GM18507 (cell line): Measurements from ENCODE around the gene ZNF845.
"Not testable (repeated sequence)": the region's sequence is repeated elsewhere in the genome, so short reads cannot be mapped to it uniquely, and the experiment has no call there.

Experiments used
- DNase-seq: peaks from one replicate; pipeline ENCODE4 v3.0.0; 2011; ENCODE audit warnings: low read depth; ENCODE audit not compliant: insufficient read length; ENCODE audit errors: extremely low spot score
- FAIRE-seq: peaks from 2 replicates; lab custom pipeline; 2011; peaks lifted over from hg19 to GRCh38; lab: Jason Lieb, UNC

The ZNF845 gene

DNA sequence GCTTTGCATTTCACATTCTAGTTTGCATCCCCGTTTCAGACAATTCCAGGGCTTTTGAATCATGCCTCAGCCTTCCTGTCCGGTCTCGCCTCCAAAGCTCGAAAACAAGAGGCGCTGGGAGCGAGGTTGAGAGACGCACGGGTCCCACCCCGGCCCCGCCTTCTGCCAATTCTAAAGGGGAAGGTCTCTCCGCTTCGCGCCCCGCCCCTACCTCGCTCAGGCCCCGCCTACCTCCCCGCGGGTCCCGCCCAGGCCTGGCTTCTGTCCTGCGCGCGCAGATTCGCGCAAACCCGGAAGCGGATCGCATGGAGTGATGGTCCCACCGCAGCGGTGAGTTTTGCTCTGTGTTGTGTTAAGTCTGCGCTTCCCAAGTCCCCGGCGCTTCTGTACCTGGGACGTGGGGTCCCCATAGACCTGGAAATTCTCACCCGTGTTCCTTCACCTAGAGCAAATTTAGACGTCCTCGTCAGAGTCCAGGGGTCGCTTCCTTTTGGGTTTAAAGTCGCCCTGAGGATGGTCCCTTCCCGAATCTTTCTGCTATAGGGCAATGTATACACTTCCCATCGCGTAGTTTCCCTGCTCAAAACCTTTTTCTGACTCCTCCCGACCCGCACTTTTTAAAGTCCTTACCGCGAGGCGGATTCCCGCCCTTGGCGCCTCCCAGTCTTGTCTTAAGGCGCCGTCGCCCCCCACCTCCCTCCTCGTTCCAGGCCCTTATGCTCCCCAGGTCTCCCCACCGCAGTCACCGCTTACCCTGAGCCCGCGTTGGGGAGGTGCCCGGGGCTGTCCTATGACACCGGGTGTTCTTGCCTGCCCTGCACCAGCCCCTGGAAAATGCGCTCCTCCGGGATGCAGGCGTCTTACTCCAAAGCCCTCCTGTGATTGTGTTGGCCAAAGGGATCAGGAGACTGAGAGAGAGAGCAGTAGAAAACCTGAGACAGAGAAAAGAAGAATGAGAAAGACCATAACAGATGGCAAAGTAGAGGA, at the start of gene ZNF845:
Gene ZNF845, plus strand, starts transcription at position 287 of the 987 bp plus-strand sequence. CDS start 7,559 bp downstream, outside the sequence.
- FAIRE-seq (peak; percentile 98), DNase-seq (peak; percentile 67)

DNA sequence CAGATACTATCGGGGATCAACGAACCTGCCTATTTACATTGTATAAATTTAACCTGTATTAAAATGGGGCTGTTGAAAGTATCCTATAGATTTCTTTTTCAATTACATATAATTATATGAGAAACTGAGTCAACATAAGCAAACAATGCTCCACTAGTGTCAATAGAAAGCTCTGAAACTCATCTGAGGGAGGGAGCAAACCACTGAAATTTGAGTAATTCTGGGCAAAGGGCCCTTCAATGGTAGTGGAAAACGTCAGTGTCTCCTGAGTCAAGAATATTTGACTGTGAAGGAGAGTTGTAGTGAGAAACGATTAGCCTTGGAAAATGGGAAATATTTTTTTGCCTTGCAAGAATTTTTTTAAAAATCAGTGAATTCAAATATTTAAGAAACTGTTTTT, 48.5 kb upstream of the ZNF845 start:
- FAIRE-seq (no peak), DNase-seq (no peak)

DNA sequence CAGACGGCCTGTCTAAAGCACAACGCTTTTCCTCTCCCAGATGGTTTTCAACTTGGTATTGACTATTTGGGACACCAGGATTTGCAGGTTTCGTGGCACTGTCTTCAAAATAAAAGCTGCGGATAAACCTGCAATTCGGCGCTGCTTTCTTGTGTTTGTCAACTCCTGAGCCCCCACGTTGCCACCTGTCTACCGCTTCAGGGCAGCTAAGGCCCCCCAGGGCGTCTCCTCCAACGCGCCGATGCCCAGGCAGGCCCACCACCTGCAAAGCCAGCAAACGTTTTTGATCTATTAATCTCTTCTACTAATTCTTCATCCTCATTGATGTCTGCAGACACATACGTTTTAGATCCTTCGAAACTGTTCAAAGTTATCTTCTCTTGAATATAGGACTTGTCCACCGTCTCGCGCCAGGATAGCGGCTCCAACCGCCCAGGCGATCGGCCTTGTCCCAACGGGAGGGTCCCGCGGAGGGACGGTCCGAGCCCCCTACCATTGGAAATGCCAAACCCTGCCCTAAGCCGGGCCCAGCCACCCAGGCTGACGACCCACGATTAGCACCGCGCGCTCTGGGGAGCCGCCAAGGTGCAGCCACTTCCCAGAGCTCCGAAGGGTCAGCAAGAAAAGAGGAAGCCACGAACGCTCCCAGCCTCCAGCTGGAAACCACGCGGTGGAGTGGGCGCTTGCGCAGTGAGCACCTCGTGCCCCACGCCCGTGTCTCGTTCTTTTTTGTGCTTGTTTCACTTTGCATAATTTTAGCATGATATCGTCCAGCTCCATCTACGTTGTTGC, 42.6 kb upstream of the ZNF845 start:
- DNase-seq (no peak), FAIRE-seq (no peak)

DNA sequence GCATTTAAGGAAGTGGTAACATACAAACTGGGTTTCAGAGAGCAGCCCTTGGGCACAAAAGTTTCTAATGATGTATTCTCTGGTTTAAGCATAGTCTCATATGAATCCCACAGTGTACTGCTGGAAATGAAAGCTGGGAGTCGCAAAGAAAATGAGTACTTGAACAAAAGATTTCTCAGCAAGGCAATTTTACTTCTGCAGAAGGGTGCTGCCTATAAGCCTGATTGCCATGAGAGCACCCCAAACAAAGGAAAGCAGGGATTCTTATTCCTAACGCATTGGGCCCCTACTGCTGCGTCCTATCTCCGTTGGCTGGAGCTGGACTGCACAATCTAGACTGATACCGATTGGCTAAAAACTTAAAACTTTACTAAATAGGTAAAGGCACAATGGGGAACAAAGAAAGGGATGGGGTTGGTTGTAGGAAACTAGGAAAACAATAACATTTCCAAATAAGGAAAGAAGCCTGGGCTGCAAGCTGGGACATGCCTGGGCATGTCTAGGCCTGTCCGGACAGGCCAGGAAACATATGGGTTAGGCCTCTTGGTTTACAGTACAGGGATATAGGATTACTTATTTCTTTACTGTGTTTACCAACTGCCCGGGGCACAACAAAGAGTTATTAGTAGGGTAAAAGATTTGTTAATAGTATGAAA, 38.6 kb upstream of the ZNF845 start:
- FAIRE-seq (no peak), DNase-seq (no peak)

DNA sequence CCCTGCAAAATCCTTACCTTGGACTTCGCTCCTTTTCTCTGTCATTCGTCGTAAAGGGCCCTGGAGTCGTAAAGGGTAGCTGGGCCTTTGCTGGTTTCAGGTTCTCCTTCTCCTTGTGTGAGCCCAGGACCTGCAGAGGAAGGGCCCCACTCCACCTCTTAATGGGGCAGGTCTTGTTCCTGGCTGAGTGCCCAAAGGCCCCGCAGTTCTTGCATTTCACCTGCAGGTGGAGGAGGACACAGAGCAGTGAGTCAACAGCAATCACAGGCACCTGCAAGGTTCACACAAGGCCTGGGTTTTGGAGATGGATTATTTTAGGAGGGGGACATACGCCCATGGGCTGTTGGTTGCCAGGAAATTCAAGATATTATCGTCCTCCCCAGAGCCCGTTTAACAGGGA, 32.2 kb upstream of the ZNF845 start:
- DNase-seq, FAIRE-seq: not testable (repeated sequence)

DNA sequence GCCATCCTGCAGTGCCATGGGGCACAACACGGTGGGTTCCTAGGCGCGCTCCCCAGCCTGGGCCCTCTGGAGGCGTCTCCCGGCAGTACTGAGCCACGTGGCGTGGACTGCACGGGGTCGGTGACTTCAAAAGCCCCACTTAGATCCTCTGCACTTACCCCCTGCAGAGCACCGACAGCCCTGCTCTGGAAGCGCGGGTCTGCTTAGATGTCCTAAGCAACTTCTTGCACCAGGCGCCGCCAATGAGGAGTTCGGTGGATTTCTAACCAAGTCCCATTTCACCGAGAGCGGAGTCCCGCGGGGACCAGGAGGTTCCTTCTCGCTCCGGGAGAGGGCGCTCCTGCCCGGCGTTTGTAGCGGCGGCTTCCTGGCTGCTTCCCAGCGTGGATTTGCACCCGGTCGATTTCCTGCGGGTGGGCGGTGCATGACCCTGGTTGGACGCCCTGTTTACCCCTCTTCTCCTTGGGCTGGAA, 25.2 kb upstream of the ZNF845 start:
- FAIRE-seq = no peak

DNA sequence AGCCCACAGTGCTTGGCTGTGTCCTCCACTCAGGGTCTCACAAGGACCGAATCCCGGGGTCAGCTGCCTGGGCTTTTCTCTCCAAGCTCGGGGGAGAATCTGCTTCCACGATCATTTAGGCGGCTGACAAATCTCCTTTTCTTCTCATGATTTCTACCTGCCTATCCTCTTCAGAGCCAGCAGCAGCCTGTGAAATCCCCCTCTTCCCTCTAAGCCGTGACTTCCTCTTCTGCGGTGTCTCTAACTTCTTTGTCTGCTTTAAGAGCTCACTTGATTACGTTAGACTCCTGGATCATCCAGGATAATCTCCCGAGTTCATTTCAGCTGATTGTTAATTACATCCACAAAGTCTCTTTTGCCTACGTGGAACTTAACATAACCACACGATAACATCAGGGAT, 22.5 kb upstream of the ZNF845 start:
- DNase-seq (no peak), FAIRE-seq (no peak)

More for the DNA sequence above, 25.2 kb upstream of the ZNF845 start:
- no peak for DNase-seq

DNA sequence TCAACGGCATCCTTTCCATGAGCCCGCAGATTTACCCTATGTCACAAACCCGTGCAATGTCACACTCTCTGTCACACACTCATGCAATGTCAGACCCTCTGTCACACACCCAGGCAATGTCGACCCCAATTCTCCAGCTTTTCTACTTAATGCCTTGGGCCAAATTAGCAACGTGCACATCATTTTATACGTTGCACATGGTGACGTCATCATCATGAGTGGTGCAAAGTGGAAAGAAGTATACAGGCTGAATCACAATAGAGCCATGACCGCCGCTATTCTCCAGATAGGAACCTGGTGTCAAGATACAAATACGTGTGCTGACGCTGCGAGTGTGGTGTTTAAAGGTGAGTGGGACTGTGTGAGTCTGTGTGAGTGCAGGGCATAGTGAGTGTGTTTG, 21.7 kb upstream of the ZNF845 start:
- FAIRE-seq = no peak
- DNase-seq = no peak

DNA sequence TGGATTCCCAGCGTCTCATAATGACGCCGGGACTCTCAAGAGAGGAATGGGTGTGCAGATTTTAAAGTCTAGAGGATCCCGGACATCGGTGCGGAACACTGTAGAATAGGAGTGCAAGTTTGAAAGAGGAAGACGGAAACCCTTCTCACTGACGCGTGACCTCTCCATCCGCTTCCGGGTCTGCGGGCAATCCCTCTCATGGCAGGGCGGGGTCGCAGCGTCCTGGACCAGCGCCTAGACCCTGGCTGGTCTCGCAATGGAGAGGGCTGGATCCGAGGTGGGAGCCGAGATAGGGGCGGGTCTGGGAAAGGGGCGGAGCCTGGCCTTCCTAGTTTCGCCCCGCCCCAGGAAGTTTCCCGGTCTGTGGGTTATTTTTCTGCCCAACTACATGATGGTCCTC, 4.6 kb upstream of the ZNF845 start:
- FAIRE-seq (no peak), DNase-seq (no peak)

DNA sequence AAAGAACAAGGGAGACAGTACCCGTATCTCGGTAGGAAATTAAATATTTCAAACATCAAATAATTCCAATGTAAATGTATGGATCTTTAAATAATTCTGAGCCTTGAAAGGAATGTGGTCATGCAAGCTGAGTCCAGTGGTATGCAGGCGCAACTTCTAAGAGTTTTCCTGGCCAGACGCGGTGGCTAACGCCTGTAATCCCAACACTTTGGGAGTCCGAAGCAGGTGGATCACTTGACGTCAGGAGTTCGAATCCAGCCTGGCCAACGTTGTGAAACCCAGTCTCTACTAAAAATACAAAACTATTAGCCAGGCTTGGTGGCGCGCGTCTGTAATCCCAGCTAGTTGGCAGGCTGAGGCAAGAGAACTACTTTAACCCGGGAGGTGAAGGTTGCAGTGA, 1.1 kb upstream of the ZNF845 start:
- FAIRE-seq = no peak
- no peak for DNase-seq

DNA sequence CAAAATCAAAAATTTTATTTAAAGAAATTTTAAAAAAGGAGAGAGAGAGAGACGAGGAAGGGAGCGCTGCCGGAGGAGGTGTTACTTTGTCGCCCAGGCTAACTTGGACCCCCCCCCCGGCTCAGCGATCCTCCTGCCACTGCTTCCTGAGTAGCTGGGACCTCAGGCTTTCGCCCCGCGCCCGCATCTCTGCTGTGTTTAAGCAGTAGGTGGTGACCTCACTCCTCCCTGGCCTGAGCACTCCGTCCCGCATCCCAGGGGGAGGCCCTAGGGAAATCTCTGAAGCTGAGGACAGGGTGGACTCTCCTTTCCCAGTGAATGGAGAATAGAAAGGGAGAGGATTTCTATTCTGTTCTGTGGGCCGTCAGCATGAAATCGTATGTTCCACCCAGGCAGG, 485 bp upstream of the ZNF845 start:
- no peak for DNase-seq
- FAIRE-seq = no peak

DNA sequence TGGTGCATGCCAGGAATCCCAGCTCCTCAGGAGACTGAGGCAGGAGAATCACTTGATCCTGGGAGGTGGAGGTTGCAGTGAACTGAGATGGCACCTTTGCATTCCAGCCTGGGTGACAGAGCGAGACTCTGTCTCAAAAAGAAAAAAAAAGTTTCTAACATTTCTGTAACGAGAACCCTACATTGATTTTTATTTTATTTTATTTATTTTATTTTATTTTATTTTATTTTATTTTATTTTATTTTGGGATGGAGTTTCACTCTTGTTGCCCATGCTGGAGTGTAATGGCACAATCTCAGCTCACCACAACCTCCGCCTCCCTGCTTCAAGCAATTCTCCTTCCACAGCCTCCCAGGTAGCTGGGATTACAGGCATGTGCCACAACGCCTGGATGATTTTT, 10.9 kb downstream of the ZNF845 start:
- not testable (repeated sequence) for FAIRE-seq, DNase-seq

DNA sequence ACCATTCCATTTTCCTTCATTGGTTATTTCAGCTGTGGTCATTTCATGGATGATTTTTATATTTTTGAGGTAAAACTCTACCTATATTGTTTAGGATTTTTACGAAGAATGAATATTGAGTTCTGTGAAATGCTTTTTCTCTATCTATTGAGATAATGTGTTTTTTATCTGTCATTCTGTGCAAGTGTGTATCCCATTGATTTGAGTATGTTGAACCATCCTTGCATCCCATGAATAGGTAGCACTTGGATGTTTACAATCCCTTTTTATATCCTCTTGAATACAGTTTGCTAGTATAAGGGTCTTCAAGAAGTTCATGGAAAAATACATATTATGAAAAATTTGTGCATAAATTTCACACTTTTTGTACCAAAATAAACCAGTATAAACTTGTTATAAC, 22.2 kb downstream of the ZNF845 start:
- FAIRE-seq (no peak), DNase-seq (no peak)

DNA sequence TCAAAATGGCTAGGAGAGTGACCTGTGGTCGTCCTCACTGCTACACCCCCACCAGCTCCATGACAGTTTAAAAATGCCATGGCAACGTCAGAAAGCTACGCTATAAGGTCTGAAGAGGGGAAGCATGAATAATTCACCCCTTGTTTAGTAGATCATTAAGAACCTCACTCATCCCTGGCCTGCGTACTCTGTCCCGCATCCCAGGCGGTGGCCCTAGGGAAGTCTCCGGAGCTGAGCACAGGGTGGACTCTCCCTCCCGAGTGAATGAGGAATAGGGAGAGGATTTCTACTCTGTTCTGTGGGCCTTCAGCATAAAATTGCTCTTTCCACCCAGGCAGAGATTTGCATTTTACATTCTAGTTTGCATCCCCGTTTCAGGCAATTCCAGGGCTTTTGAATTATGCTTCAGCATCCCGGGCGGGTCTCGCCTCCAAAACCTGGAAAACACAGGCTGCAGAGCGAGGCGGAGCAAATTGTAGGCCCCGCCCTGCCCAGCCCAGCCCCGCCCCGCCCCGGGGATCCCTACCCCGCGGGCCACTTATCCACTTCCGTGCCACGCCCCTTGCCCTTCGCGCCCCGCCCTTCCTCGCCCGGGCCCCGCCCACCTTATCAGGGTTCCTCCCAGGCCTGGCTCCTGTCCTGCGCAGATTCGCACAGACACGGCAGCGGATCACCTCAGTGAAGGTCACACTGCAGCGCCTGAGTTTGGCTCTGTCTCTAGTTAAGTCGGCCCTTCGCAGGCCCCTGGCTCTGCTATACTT, 24.5 kb downstream of the ZNF845 start:
- DNase-seq (no peak), FAIRE-seq (no peak)

DNA sequence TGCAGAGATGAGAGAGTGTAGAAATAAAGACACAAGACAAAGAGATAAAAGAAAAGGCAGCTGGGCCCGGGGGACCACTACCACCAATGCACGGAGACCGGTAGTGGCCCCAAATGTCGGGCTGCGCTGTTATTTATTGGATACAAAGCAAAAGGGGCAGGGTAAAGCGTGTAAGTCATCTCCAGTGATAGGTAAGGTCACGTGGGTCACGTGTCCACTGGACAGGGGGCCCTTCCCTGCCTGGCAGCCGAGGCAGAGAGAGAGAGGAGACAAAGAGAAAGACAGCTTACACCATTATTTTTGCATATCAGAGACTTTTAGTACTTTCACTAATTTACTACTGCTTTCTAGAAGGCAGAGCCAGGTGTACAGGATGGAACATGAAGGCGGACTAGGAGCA, 26.5 kb downstream of the ZNF845 start:
- not testable (repeated sequence) for FAIRE-seq, DNase-seq

DNA sequence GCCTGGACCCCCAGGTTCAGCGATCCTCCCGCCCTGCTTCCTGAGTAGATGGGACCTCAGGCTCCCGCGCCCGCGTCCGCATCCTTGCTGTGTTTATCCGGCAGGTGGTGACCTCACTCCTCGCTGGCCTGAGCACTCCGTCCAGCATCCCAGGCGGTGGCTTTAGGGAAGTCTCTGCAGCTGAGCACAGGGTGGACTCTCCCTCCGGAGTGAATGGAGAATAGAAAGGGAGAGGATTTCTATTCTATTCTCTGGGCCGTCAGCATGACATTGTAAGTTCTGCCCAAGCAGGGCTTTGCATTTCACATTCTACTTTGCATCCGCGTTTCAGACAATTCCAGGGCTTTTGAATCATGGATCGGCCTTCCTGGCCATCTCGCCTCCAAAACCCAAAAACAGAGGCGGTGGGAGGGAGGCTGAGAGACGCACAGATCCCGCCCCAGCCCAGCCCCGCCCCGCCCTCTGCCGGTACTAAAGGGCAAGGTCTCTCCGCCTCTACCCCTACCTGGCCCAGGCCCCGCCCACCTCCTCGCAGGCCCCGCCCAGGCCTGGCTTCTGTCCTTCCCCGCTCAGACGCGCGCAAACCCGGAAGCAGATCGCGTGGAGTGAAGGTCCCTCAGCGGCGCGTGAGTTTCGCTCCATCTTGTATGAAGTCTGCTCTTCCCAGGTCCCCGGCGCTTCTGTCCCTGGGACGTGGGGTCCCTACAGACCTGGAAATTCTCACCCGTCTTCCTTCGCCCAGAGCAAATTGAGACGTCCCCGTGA, 31.8 kb downstream of the ZNF845 start, which contains the start of gene ZNF525:
Gene ZNF525, plus strand, starts transcription at position 572 of the 765 bp plus-strand sequence. CDS start 6,577 bp downstream, outside the sequence.
- FAIRE-seq (peak; percentile 88), DNase-seq (peak; percentile 78)

DNA sequence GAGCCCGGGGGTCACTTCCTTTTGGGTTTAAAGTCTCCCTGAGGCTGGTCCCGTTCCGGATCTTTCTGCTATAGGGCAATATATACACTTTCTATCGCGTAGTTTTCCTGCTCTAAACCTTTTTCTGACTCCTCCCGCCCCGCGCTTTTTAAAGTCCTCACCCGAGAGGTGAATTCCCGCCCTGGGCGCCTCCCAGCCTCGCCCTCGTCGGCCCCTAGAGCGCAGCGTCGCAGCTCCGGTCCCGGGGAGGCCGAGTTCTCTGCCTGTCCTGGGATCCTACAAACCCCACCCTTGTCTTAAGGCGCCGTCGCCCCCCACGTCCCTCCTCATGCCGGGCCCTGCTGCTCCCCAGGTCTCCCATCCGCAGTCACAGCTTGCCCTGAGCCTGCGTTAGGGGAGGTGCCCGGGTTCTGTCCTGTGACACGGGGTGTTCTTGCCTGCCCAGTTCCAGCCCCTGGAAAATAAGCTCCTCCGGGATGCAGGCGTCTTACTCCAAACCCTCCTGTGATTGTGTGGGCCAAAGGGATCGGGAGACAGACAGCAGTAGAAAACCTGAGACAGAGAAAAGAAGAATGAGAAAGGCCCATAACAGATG, 32.4 kb downstream of the ZNF845 start:
- DNase-seq (no peak), FAIRE-seq (no peak)

DNA sequence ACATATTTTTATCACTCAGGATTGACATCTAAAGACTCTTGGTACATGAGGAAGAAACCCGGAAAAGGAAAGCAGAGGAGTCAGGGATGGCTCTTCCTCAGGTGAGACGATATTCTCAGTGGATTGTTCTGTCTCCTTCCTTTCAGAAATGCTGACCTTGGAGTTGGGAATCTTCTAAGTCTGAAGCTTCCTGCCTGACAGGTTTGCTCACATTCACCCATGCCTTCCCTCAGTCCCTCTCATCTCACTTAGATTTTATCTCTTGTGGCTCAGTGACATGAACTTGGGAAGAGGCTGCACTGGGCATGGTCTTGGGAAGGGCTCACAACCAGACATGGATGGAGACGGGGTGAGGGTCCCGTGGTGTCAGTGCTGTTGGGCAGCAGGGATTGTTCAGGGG, 38.6 kb downstream of the ZNF845 start:
- FAIRE-seq (no peak), DNase-seq (no peak)
